GM12874 (cell line): ENCODE results near the gene MAP3K9.

Source experiments
- CTCF ChIP-seq: IDR thresholded peaks from 2 replicates; pipeline ENCODE4 v1.5.1; 2011; ENCODE audit warnings: low read depth, mild to moderate bottlenecking, control low read depth, low read length, moderate library complexity; ENCODE audit not compliant: insufficient read depth

The MAP3K9 gene

GRCh38 chr14:70803321-70804310, 5.7 kb downstream of the MAP3K9 start:
- no peak for TF ChIP-seq CTCF

- TF ChIP-seq CTCF = no peak
Observed at GRCh38 chr14:70802379-70802778, 6.9 kb downstream of the MAP3K9 start.

- no peak for TF ChIP-seq CTCF
Observed at GRCh38 chr14:70801836-70802235, 7.5 kb downstream of the MAP3K9 start.

GRCh38 chr14:70796551-70796950, 12.8 kb downstream of the MAP3K9 start:
- no peak for TF ChIP-seq CTCF

GRCh38 chr14:70794294-70794693, 15.0 kb downstream of the MAP3K9 start:
- no peak for TF ChIP-seq CTCF

GRCh38 chr14:70793637-70794036, 15.7 kb downstream of the MAP3K9 start:
- TF ChIP-seq CTCF = no peak

GRCh38 chr14:70792939-70793338, 16.4 kb downstream of the MAP3K9 start:
- TF ChIP-seq CTCF = no peak
